Measurements from ENCODE around the gene XRCC5.

DNA sequence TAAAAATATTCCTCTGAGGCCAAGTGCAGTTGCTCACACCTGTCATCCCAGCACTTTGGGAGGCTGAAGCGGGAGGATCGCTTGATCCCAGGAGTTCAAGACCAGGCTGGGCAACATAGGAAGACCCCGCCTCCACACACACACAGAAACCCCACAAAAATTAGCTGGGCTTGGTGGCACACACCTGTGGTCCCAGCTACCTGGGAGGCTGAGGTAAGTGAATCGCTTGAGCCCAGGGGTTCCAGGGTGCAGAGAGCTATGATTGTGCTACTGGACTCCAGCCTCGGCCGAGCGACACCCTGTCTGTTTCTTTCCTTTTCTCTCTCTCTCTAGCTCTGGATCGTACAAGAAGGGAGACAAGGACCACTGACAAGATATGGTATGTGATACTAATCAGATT, 1.8 kb upstream of the XRCC5 start:
- TF ChIP-seq, protein P1, sequence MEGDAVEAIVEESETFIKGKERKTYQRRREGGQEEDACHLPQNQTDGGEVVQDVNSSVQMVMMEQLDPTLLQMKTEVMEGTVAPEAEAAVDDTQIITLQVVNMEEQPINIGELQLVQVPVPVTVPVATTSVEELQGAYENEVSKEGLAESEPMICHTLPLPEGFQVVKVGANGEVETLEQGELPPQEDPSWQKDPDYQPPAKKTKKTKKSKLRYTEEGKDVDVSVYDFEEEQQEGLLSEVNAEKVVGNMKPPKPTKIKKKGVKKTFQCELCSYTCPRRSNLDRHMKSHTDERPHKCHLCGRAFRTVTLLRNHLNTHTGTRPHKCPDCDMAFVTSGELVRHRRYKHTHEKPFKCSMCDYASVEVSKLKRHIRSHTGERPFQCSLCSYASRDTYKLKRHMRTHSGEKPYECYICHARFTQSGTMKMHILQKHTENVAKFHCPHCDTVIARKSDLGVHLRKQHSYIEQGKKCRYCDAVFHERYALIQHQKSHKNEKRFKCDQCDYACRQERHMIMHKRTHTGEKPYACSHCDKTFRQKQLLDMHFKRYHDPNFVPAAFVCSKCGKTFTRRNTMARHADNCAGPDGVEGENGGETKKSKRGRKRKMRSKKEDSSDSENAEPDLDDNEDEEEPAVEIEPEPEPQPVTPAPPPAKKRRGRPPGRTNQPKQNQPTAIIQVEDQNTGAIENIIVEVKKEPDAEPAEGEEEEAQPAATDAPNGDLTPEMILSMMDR (conservative IDR thresholded peaks at IDR 0.05 in 1 of 2, IDR thresholded peaks at IDR 0.05 in 1 of 2; ENCODE audit: low read depth in 1 of 2, low read length in 2 of 2): no peak
- TF ChIP-seq EZH2 (IDR thresholded peaks at IDR 0.05; ENCODE audit: low read length, missing control alignments): no peak
